H1 (cell line): Measurements from ENCODE around the gene MICU2. TPM values are rescaled to one million over a fixed set of nuclear protein-coding genes. Genes with fewer than 3 reads are reported as not detected.

Source experiments
- CTCF ChIA-PET: fragments of 300-600 bp; sonication (Branson Sonifier 250); formaldehyde crosslinking; loops from one replicate; lab custom pipeline; 2021; ENCODE audit not compliant: partially characterized antibody; lab: Charles Lee
- POLR2A ChIA-PET: fragments of 300-600 bp; sonication (Branson Sonifier 250); formaldehyde crosslinking; loops from one replicate; lab custom pipeline; 2021; ENCODE audit warnings: inconsistent platforms; ENCODE audit not compliant: partially characterized antibody; lab: Charles Lee
- DNase-seq, 2 experiments: peaks; one replicate each; pipeline versions ENCODE4 v3.0.0 to v3.0.0-alpha.2; 2010 to 2022; ENCODE audit warnings: low spot score in 2 of 2, low read depth in 1 of 2, mixed read lengths in 1 of 2
- FAIRE-seq: peaks from 2 replicates; lab custom pipeline; 2011; peaks lifted over from hg19 to GRCh38; lab: Jason Lieb, UNC
- H2AFZ ChIP-seq: 2 replicates; pipeline ENCODE4 v1.8.1; 2012; ENCODE audit warnings: low read length, inconsistent platforms
- H2AK5ac ChIP-seq: 2 replicates; pipeline ENCODE4 v1.6.1; 2013; ENCODE audit warnings: low read depth, low read length
- H2BK120ac ChIP-seq: replicated peaks from 2 replicates; pipeline ENCODE3; 2013; ENCODE audit warnings: low read depth, low read length, inconsistent platforms
- H2BK12ac ChIP-seq: 2 replicates; pipeline ENCODE4 v1.6.1; 2013; ENCODE audit warnings: low read depth, low read length
- H2BK15ac ChIP-seq: 2 replicates; pipeline ENCODE4 v1.6.1; 2013; ENCODE audit warnings: low read length
- H2BK20ac ChIP-seq: 2 replicates; pipeline ENCODE4 v1.6.1; 2013; ENCODE audit warnings: low read length
- H2BK5ac ChIP-seq: 2 replicates; pipeline ENCODE4 v1.6.1; 2013; ENCODE audit warnings: low read depth, low read length
- H3K14ac ChIP-seq: 2 replicates; pipeline ENCODE4 v1.6.1; 2013; ENCODE audit warnings: inconsistent platforms; ENCODE audit not compliant: insufficient read length
- H3K18ac ChIP-seq: 2 replicates; pipeline ENCODE4 v1.6.1; 2013; ENCODE audit warnings: low read length; ENCODE audit errors: extremely low read depth
- H3K23ac ChIP-seq: 2 replicates; pipeline ENCODE4 v1.6.1; 2013; ENCODE audit warnings: inconsistent platforms; ENCODE audit not compliant: insufficient read length
- H3K23me2 ChIP-seq: 2 replicates; pipeline ENCODE4 v1.6.1; 2013; ENCODE audit warnings: low read depth, low read length
- H3K27ac ChIP-seq: 2 replicates; pipeline ENCODE4 v1.6.1; 2011; ENCODE audit warnings: low read depth, low read length, inconsistent platforms
- H3K27me3 ChIP-seq, 4 experiments: replicated peaks in 1 of 4; 1 replicate in 1 of 4; 2 replicates in 3 of 4; pipeline versions ENCODE4 v1.6.1 to v1.8.1; 2011 to 2013; ENCODE audit warnings: low read length in 3 of 4, mild to moderate bottlenecking in 3 of 4, inconsistent platforms in 2 of 4, mixed read lengths in 2 of 4, moderate library complexity in 1 of 4; ENCODE audit not compliant: control insufficient read depth in 3 of 4, insufficient read depth in 3 of 4; ENCODE audit errors: extremely low read depth in 1 of 4
- H3K36me3 ChIP-seq, 4 experiments: 2 replicates each; pipeline versions ENCODE4 v1.6.1 to v1.8.1; 2011 to 2013; ENCODE audit warnings: mild to moderate bottlenecking in 4 of 4, low read length in 3 of 4, moderate library complexity in 2 of 4, control low read depth in 1 of 4, inconsistent platforms in 1 of 4; ENCODE audit not compliant: insufficient read depth in 4 of 4, control insufficient read depth in 2 of 4
- H3K4ac ChIP-seq: replicated peaks from 2 replicates; pipeline ENCODE3; 2013; ENCODE audit warnings: low read length, low read depth, mixed read lengths, inconsistent platforms; ENCODE audit not compliant: insufficient read length
- H3K4me1 ChIP-seq, 4 experiments: replicated peaks in 1 of 4; 1 replicate in 1 of 4; 2 replicates in 3 of 4; pipeline versions ENCODE4 v1.6.1 to v1.8.1; 2011 to 2013; ENCODE audit warnings: low read length in 3 of 4, inconsistent platforms in 2 of 4, mixed read lengths in 1 of 4; ENCODE audit not compliant: insufficient read depth in 4 of 4, control insufficient read depth in 3 of 4
- H3K4me2 ChIP-seq, 2 experiments: 2 replicates each; pipeline versions ENCODE4 v1.6.1 to v1.8.1; 2011 to 2013; ENCODE audit warnings: low read depth in 2 of 2, low read length in 2 of 2, control low read depth in 1 of 2, inconsistent platforms in 1 of 2, mild to moderate bottlenecking in 1 of 2; ENCODE audit not compliant: insufficient read depth in 1 of 2
- H3K4me3 ChIP-seq, 4 experiments: fragments of 200-600, 300-600 bp in 1 of 4; sonication (generic), shearing (Covaris generic), sonication (Bioruptor Twin) in 1 of 4; 2 replicates each; pipeline versions ENCODE4 v1.5.1 to v1.8.1; 2011 to 2016; ENCODE audit warnings: low read length in 4 of 4, low read depth in 3 of 4, control low read depth in 2 of 4, inconsistent platforms in 2 of 4, mild to moderate bottlenecking in 2 of 4, mixed read lengths in 1 of 4, moderate library complexity in 1 of 4; ENCODE audit not compliant: insufficient read depth in 2 of 4; ENCODE audit errors: extremely low read depth in 1 of 4
- H3K56ac ChIP-seq: replicated peaks from 2 replicates; pipeline ENCODE3; 2013; ENCODE audit warnings: low read depth, mild to moderate bottlenecking, mixed read lengths, low read length, inconsistent platforms; ENCODE audit not compliant: insufficient read length
- H3K79me1 ChIP-seq: 2 replicates; pipeline ENCODE4 v1.6.1; 2013; ENCODE audit warnings: low read depth, low read length, control low read depth
- H3K79me2 ChIP-seq, 2 experiments: 2 replicates each; pipeline versions ENCODE4 v1.6.1 to v1.8.1; 2012 to 2013; ENCODE audit warnings: low read length in 2 of 2, mild to moderate bottlenecking in 2 of 2, inconsistent platforms in 1 of 2; ENCODE audit not compliant: insufficient read depth in 2 of 2, control insufficient read depth in 1 of 2
- H3K9ac ChIP-seq, 4 experiments: replicated peaks in 1 of 4; 1 replicate in 1 of 4; 2 replicates in 3 of 4; pipeline versions ENCODE4 v1.6.1 to v1.8.1; 2011 to 2013; ENCODE audit warnings: low read depth in 3 of 4, low read length in 3 of 4, control low read depth in 2 of 4, mild to moderate bottlenecking in 2 of 4, moderate library complexity in 2 of 4, inconsistent platforms in 1 of 4; ENCODE audit errors: extremely low read depth in 1 of 4
- H3K9me3 ChIP-seq, 2 experiments: 2 replicates each; pipeline versions ENCODE4 v1.6.1 to v1.8.1; 2012 to 2013; ENCODE audit warnings: mild to moderate bottlenecking in 2 of 2, moderate library complexity in 2 of 2, control low read depth in 1 of 2, inconsistent platforms in 1 of 2, low read depth in 1 of 2, low read length in 1 of 2, mixed read lengths in 1 of 2; ENCODE audit not compliant: insufficient read depth in 2 of 2
- H4K20me1 ChIP-seq, 2 experiments: replicated peaks in 1 of 2; 2 replicates each; pipeline versions ENCODE3 to v1.8.1; 2011 to 2013; ENCODE audit warnings: inconsistent platforms in 2 of 2, low read length in 2 of 2, mild to moderate bottlenecking in 1 of 2; ENCODE audit not compliant: insufficient read depth in 2 of 2, control insufficient read depth in 1 of 2
- H4K5ac ChIP-seq: 2 replicates; pipeline ENCODE4 v1.6.1; 2013; ENCODE audit warnings: low read length, low read depth, mixed read lengths, inconsistent platforms; ENCODE audit not compliant: insufficient read length
- H4K8ac ChIP-seq: 2 replicates; pipeline ENCODE4 v1.8.0; 2013; ENCODE audit warnings: mild to moderate bottlenecking, moderate library complexity, low read length, inconsistent platforms; ENCODE audit not compliant: insufficient read depth; ENCODE audit errors: extremely low read depth
- H4K91ac ChIP-seq: replicated peaks from 2 replicates; pipeline ENCODE3; 2013; ENCODE audit warnings: low read length, mixed read lengths, inconsistent platforms; ENCODE audit not compliant: insufficient read length
- CEBPB ChIP-seq: IDR thresholded peaks from 2 replicates; pipeline ENCODE4 v1.6.1; 2012; ENCODE audit warnings: low read depth, low read length
- EGR1 ChIP-seq: IDR thresholded peaks from 2 replicates; pipeline ENCODE4 v1.6.1; 2011; ENCODE audit warnings: low read depth, low read length, borderline replicate concordance
- EP300 ChIP-seq, 2 experiments: IDR thresholded peaks; 1 replicate in 1 of 2; 2 replicates in 1 of 2; pipeline ENCODE4 v1.6.1; 2011 to 2012; ENCODE audit warnings: low read depth in 2 of 2, low read length in 2 of 2, mild to moderate bottlenecking in 2 of 2, borderline replicate concordance in 1 of 2, inconsistent platforms in 1 of 2, moderate library complexity in 1 of 2
- NRF1 ChIP-seq: IDR thresholded peaks from 2 replicates; pipeline ENCODE4 v1.6.1; 2011; ENCODE audit warnings: mild to moderate bottlenecking, low read depth, low read length, improper control_type of control experiment
- PHF8 ChIP-seq: fragments of 200-600 bp; sonication (generic); conservative IDR thresholded peaks from 2 replicates; pipeline ENCODE4 v1.7.1; 2012; ENCODE audit warnings: low read depth, mild to moderate bottlenecking, inconsistent platforms, low read length, moderate library complexity
- POLR2A ChIP-seq, 2 experiments: IDR thresholded peaks; 1 replicate in 1 of 2; 2 replicates in 1 of 2; pipeline ENCODE4 v1.6.1; 2011; ENCODE audit warnings: low read depth in 2 of 2, low read length in 2 of 2, mild to moderate bottlenecking in 2 of 2; ENCODE audit errors: control extremely low read depth in 1 of 2
- RAD21 ChIP-seq, 2 experiments: IDR thresholded peaks in 1 of 2; conservative IDR thresholded peaks in 1 of 2; 2 replicates each; pipeline ENCODE4 v1.6.1; 2011; ENCODE audit warnings: low read depth in 2 of 2, low read length in 2 of 2, improper control_type of control experiment in 1 of 2, inconsistent platforms in 1 of 2, mild to moderate bottlenecking in 1 of 2, moderate library complexity in 1 of 2
- SIN3A ChIP-seq, 2 experiments: IDR thresholded peaks in 1 of 2; conservative IDR thresholded peaks in 1 of 2; 2 replicates each; pipeline ENCODE4 v1.6.1; 2011 to 2012; ENCODE audit warnings: low read length in 2 of 2, improper control_type of control experiment in 1 of 2, low read depth in 1 of 2, mild to moderate bottlenecking in 1 of 2
- SIX5 ChIP-seq: IDR thresholded peaks from 2 replicates; pipeline ENCODE4 v1.6.1; 2011; ENCODE audit warnings: mild to moderate bottlenecking, low read depth, low read length
- SP2 ChIP-seq: IDR thresholded peaks from 2 replicates; pipeline ENCODE4 v1.6.1; 2012; ENCODE audit warnings: mild to moderate bottlenecking, low read length, inconsistent platforms
- polyA plus RNA-seq, 7 experiments: library from polyadenylated mRNA; depleted of rRNA in 3 of 7; stranded (reverse) in 5 of 7; unstranded in 2 of 7; fragments of >200 nt in 5 of 7; fragments of 200-250 nt in 2 of 7; gene quantifications; 1 replicate in 5 of 7; 2 replicates in 1 of 7; 4 replicates in 1 of 7; pipeline versions ENCODE4 v1.2.1 to v1.2.3, GENCODE V29; 2011 to 2013; ENCODE audit warnings: missing spikeins in 2 of 7, mixed read lengths in 2 of 7
- total RNA-seq: library from RNA; stranded (reverse); fragmentation: NEBNext Ultra II Directional; extraction: Animal tissue kit (Norgen Biotek cat#: 25700); gene quantifications from 2 replicates; pipeline ENCODE4 v1.2.1, GENCODE V29; 2021

The MICU2 gene
- total and polyA plus RNA-seq, 2 of the 8 experiments (the other 6 are each of a cell fraction or from before 2014, with no cell fraction given), result 34.6 to 36.5 TPM

DNA sequence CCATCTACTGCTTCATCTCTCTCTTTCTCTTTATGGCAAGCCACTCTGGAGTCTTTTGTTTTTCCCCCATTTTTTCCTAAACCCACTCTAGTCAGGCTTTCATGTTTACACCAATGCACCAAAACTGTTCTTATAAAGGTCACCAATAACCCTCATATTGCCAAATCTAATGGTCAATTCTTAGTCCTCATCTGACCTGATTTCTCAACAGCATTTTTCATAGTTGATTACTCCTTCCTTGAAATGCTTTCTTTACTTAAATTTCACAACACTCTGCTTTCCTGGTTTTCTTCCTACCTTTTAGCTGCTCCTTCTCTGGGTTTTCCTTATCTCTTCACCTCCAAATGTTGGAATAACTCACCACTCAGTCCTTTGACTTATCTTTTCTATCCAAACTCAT is 47.9 kb downstream of the MICU2 start:
- no peaks in the 10 kb centered on the region; a peak in 1 of 8 replicates for H3K36me3 ChIP-seq
- no peak overlapping the region for H4K8ac ChIP-seq
- H3K79me2 ChIP-seq, result no peaks in the 10 kb centered on the region
- no peak overlapping the region for H3K27ac ChIP-seq
- H2BK20ac ChIP-seq, result no peak overlapping the region
- no peak overlapping the region for H4K5ac ChIP-seq
- ChIA-PET CTCF (no interaction called here), POLR2A (interaction anchor here (1.3 kb wide), 1 partner anchor 48 kb away, joined by 3 read pairs; the partner anchor contains the start of gene MICU2)
- no peak overlapping the region for H3K4ac ChIP-seq
- no peak for FAIRE-seq
- H3K18ac ChIP-seq, result no peak overlapping the region
- no peaks in the 10 kb centered on the region; a peak in 1 of 7 replicates for H3K4me1 ChIP-seq
- no peak overlapping the region for H4K91ac ChIP-seq
- no peaks in the 10 kb centered on the region for H3K79me1 ChIP-seq
- H2BK5ac ChIP-seq, result no peak overlapping the region
- no peak overlapping the region for H2BK120ac ChIP-seq
- no peak overlapping the region for H2AK5ac ChIP-seq
- DNase-seq, result no peak
- no peak overlapping the region for H3K14ac ChIP-seq
- H3K9ac ChIP-seq, result no peak overlapping the region
- H3K23me2 ChIP-seq, result no peaks in the 10 kb centered on the region
- H3K27me3 ChIP-seq, result no peaks in the 10 kb centered on the region
- H4K20me1 ChIP-seq, result peaks cover 0 to 2% of the 10 kb centered on the region in 2 experiments
- H3K9me3 ChIP-seq, result no peaks in the 10 kb centered on the region
- H2BK12ac ChIP-seq, result no peak overlapping the region
- H2AFZ ChIP-seq, result no peak overlapping the region
- TF ChIP-seq EP300 (IDR thresholded peaks at IDR 0.05; ENCODE audit: borderline replicate concordance in 1 of 2, low read depth in 2 of 2, low read length in 2 of 2) (no peak), SIN3A (conservative IDR thresholded peaks at IDR 0.05 in 1 of 2, IDR thresholded peaks at IDR 0.05 in 1 of 2; ENCODE audit: low read depth in 1 of 2, low read length in 2 of 2) (no peak), POLR2A (IDR thresholded peaks at IDR 0.05; ENCODE audit: control extremely low read depth in 1 of 2, low read depth in 2 of 2, low read length in 2 of 2) (no peak), CEBPB (no peak), NRF1 (no peak), SIX5 (no peak), RAD21 (IDR thresholded peaks at IDR 0.05 in 1 of 2, conservative IDR thresholded peaks at IDR 0.05 in 1 of 2; ENCODE audit: low read depth in 2 of 2, low read length in 2 of 2) (no peak), EGR1 (no peak), SP2 (no peak), PHF8 (no peak)
- no peak overlapping the region for H2BK15ac ChIP-seq
- no peak overlapping the region for H3K56ac ChIP-seq
- no peak overlapping the region for H3K4me3 ChIP-seq
- H3K4me2 ChIP-seq, result no peak overlapping the region
- no peak overlapping the region for H3K23ac ChIP-seq
